ENCODE data around the gene NRK. TPM values are rescaled to one million over a fixed set of nuclear protein-coding genes. Genes with fewer than 3 reads are reported as not detected.

The NRK gene
- polyA plus RNA-seq, 1 donor (not counting 4 experiments of a cell fraction or from before 2014, with no cell fraction given) = 0.28 TPM

GRCh38 chrX:105876658-105877057 is 54.3 kb downstream of the NRK start:
- Histone ChIP-seq H2AFZ (ENCODE audit: control insufficient read depth, low read length) (no peak overlapping the region), H3K9me3 (ENCODE audit: control insufficient read depth, low read depth, low read length) (no peaks in the 10 kb centered on the region), H3K4me3 (ENCODE audit: control insufficient read depth in 2 of 3, extremely low read depth in 1 of 3, insufficient read depth in 2 of 3, low read depth in 1 of 3, low read length in 3 of 3) (no peak overlapping the region), H3K79me2 (ENCODE audit: control insufficient read depth, insufficient read depth, low read length) (no peaks in the 10 kb centered on the region), H4K20me1 (ENCODE audit: control insufficient read depth, extremely low read depth, insufficient read depth, low read length) (no peaks in the 10 kb centered on the region), H3K27me3 (ENCODE audit: control insufficient read depth, extremely low read depth, insufficient read depth, low read length) (no peaks in the 10 kb centered on the region), H3K36me3 (ENCODE audit: control insufficient read depth in 2 of 2, extremely low read depth in 1 of 2, insufficient read depth in 2 of 2, low read length in 2 of 2) (no peaks in the 10 kb centered on the region), H3K4me1 (ENCODE audit: control insufficient read depth, extremely low read depth, insufficient read depth, low read length) (no peaks in the 10 kb centered on the region), H3K9ac (ENCODE audit: control insufficient read depth, extremely low read depth, insufficient read depth, low read length) (no peak overlapping the region), H3K27ac (ENCODE audit: control insufficient read depth, insufficient read depth, low read length) (no peak overlapping the region), H3K9me1 (ENCODE audit: control insufficient read depth, extremely low read depth, insufficient read depth, low read length) (no peaks in the 10 kb centered on the region), H3K4me2 (ENCODE audit: control insufficient read depth, extremely low read depth, insufficient read depth, low read depth, low read length) (no peak overlapping the region)
- dilution Hi-C loops (cut with MboI; ENCODE audit: extremely low pct_ligation_motif_present, low sequenced_read_pairs) = no loop called here
- FAIRE-seq (peak; percentile 81), DNase-seq (ENCODE audit: low read depth, low spot score) (no peak)
- TF ChIP-seq EZH2 (IDR thresholded peaks at IDR 0.05; ENCODE audit: low read length) = no peak
- peak in 2 of 3 experiments; percentile 44 to 53 for TF ChIP-seq CTCF (optimal IDR thresholded peaks at IDR 0.05 in 1 of 3, IDR thresholded peaks at IDR 0.05 in 1 of 3, conservative IDR thresholded peaks at IDR 0.05 in 1 of 3; ENCODE audit: extremely low read depth in 1 of 3, insufficient read depth in 2 of 3, low read length in 3 of 3)

- TF ChIP-seq EZH2 (IDR thresholded peaks at IDR 0.05; ENCODE audit: low read length) = no peak
- FAIRE-seq = no peak
- Histone ChIP-seq H2AFZ (ENCODE audit: control insufficient read depth, low read length) (no peak overlapping the region), H3K79me2 (ENCODE audit: control insufficient read depth, insufficient read depth, low read length) (no peaks in the 10 kb centered on the region), H3K36me3 (ENCODE audit: control insufficient read depth in 2 of 2, extremely low read depth in 1 of 2, insufficient read depth in 2 of 2, low read length in 2 of 2) (no peaks in the 10 kb centered on the region), H3K4me1 (ENCODE audit: control insufficient read depth, extremely low read depth, insufficient read depth, low read length) (no peaks in the 10 kb centered on the region), H3K4me3 (ENCODE audit: control insufficient read depth in 2 of 3, extremely low read depth in 1 of 3, insufficient read depth in 2 of 3, low read depth in 1 of 3, low read length in 3 of 3) (no peak overlapping the region), H3K9me3 (ENCODE audit: control insufficient read depth, low read depth, low read length) (no peaks in the 10 kb centered on the region), H3K4me2 (ENCODE audit: control insufficient read depth, extremely low read depth, insufficient read depth, low read depth, low read length) (no peak overlapping the region), H3K27ac (ENCODE audit: control insufficient read depth, insufficient read depth, low read length) (no peak overlapping the region), H4K20me1 (ENCODE audit: control insufficient read depth, extremely low read depth, insufficient read depth, low read length) (no peaks in the 10 kb centered on the region), H3K9me1 (ENCODE audit: control insufficient read depth, extremely low read depth, insufficient read depth, low read length) (no peaks in the 10 kb centered on the region), H3K27me3 (ENCODE audit: control insufficient read depth, extremely low read depth, insufficient read depth, low read length) (no peaks in the 10 kb centered on the region), H3K9ac (ENCODE audit: control insufficient read depth, extremely low read depth, insufficient read depth, low read length) (no peak overlapping the region)
- DNase-seq (ENCODE audit: low read depth, low spot score) = no peak
- dilution Hi-C loops (cut with MboI; ENCODE audit: extremely low pct_ligation_motif_present, low sequenced_read_pairs) = no loop called here
These were observed 58.2 kb downstream of the NRK start for GRCh38 chrX:105880491-105880890.

- Histone ChIP-seq H3K27me3 (ENCODE audit: control insufficient read depth, extremely low read depth, insufficient read depth, low read length) (no peaks in the 10 kb centered on the region), H3K9me1 (ENCODE audit: control insufficient read depth, extremely low read depth, insufficient read depth, low read length) (no peaks in the 10 kb centered on the region), H2AFZ (ENCODE audit: control insufficient read depth, low read length) (no peak overlapping the region), H3K79me2 (ENCODE audit: control insufficient read depth, insufficient read depth, low read length) (no peaks in the 10 kb centered on the region), H3K4me2 (ENCODE audit: control insufficient read depth, extremely low read depth, insufficient read depth, low read depth, low read length) (no peak overlapping the region), H3K4me1 (ENCODE audit: control insufficient read depth, extremely low read depth, insufficient read depth, low read length) (no peaks in the 10 kb centered on the region), H3K9ac (ENCODE audit: control insufficient read depth, extremely low read depth, insufficient read depth, low read length) (no peak overlapping the region), H3K36me3 (ENCODE audit: control insufficient read depth in 2 of 2, extremely low read depth in 1 of 2, insufficient read depth in 2 of 2, low read length in 2 of 2) (no peaks in the 10 kb centered on the region), H3K4me3 (ENCODE audit: control insufficient read depth in 2 of 3, extremely low read depth in 1 of 3, insufficient read depth in 2 of 3, low read depth in 1 of 3, low read length in 3 of 3) (no peak overlapping the region), H3K27ac (ENCODE audit: control insufficient read depth, insufficient read depth, low read length) (no peak overlapping the region), H3K9me3 (ENCODE audit: control insufficient read depth, low read depth, low read length) (no peaks in the 10 kb centered on the region), H4K20me1 (ENCODE audit: control insufficient read depth, extremely low read depth, insufficient read depth, low read length) (no peaks in the 10 kb centered on the region)
- dilution Hi-C loops (cut with MboI; ENCODE audit: extremely low pct_ligation_motif_present, low sequenced_read_pairs) = no loop called here
- DNase-seq (ENCODE audit: low read depth, low spot score) (no peak), FAIRE-seq (no peak)
- TF ChIP-seq EZH2 (IDR thresholded peaks at IDR 0.05; ENCODE audit: low read length) (no peak), CTCF (optimal IDR thresholded peaks at IDR 0.05 in 1 of 3, IDR thresholded peaks at IDR 0.05 in 1 of 3, conservative IDR thresholded peaks at IDR 0.05 in 1 of 3; ENCODE audit: extremely low read depth in 1 of 3, insufficient read depth in 2 of 3, low read length in 3 of 3) (no peak)
These were observed 60.4 kb downstream of the NRK start for GRCh38 chrX:105882581-105883275.

Measured in keratinocyte (primary cell).